Endodermal cell (in vitro differentiated cells): ENCODE measurements around the gene FKBP6. TPM values are rescaled to one million over a fixed set of nuclear protein-coding genes. Genes with fewer than 3 reads are reported as not detected.

ENCODE experiments used
- DNase-seq: peaks from one replicate; pipeline ENCODE4 v3.0.0-alpha.2; 2017
- H3K27ac ChIP-seq: 2 replicates; pipeline ENCODE4 v1.5.1; 2013; ENCODE audit warnings: mild to moderate bottlenecking, low read depth, low read length, moderate library complexity
- H3K27me3 ChIP-seq: 2 replicates; pipeline ENCODE4 v1.6.1; 2013; ENCODE audit warnings: mild to moderate bottlenecking, low read length, moderate library complexity; ENCODE audit not compliant: insufficient read depth, control insufficient read depth, poor library complexity, severe bottlenecking
- H3K36me3 ChIP-seq: 2 replicates; pipeline ENCODE4 v1.7.0; 2013; ENCODE audit warnings: mild to moderate bottlenecking, low read length, moderate library complexity; ENCODE audit not compliant: control insufficient read depth, insufficient read depth
- H3K4me1 ChIP-seq: one replicate; pipeline ENCODE4 v1.7.0; 2013; ENCODE audit warnings: low read length; ENCODE audit not compliant: control insufficient read depth, insufficient read depth
- H3K4me3 ChIP-seq: 2 replicates; pipeline ENCODE4 v1.5.1; 2013; ENCODE audit warnings: mild to moderate bottlenecking, low read length, moderate library complexity
- H3K9ac ChIP-seq: 2 replicates; pipeline ENCODE4 v1.6.1; 2013; ENCODE audit warnings: mild to moderate bottlenecking, low read length, moderate library complexity; ENCODE audit not compliant: poor library complexity, severe bottlenecking; ENCODE audit errors: extremely low read depth
- H3K9me3 ChIP-seq: 2 replicates; pipeline ENCODE4 v1.6.1; 2013; ENCODE audit warnings: mild to moderate bottlenecking, low read length, moderate library complexity; ENCODE audit not compliant: control insufficient read depth
- H3K27ac Mint-ChIP-seq: 2 replicates; pipeline ENCODE4 v1.8.0; 2020; ENCODE audit warnings: mixed read lengths
- H3K27me3 Mint-ChIP-seq: 2 replicates; pipeline ENCODE4 v1.8.0; 2021; ENCODE audit warnings: mild to moderate bottlenecking, mixed read lengths; ENCODE audit not compliant: insufficient read depth
- H3K36me3 Mint-ChIP-seq: 2 replicates; pipeline ENCODE4 v1.8.0; 2020; ENCODE audit warnings: low read depth, mixed read lengths
- H3K4me1 Mint-ChIP-seq: 2 replicates; pipeline ENCODE4 v1.8.0; 2020; ENCODE audit warnings: mixed read lengths
- H3K4me3 Mint-ChIP-seq: 2 replicates; pipeline ENCODE4 v1.8.0; 2020; ENCODE audit warnings: mild to moderate bottlenecking, moderate library complexity, mixed read lengths
- H3K9me3 Mint-ChIP-seq: 2 replicates; pipeline ENCODE4 v1.8.0; 2020; ENCODE audit warnings: mild to moderate bottlenecking, mixed read lengths
- WGBS, 2 experiments: methylation state at CpG; one replicate each; pipeline versions ENCODE4 v1.1.5 to v1.1.7; 2013; ENCODE audit warnings: missing lambda C conversion rate in 2 of 2, mixed read lengths in 1 of 2; ENCODE audit not compliant: insufficient coverage in 1 of 2, insufficient read length in 1 of 2; 5-methylcytosine and 5-hydroxymethylcytosine counted together
- total RNA-seq, 2 donors: library from RNA; stranded (reverse); fragmentation: NEBNext Ultra II Directional in 1 of 2; extraction: Animal tissue kit (Norgen Biotek cat#: 25700) in 1 of 2; gene quantifications; 2 replicates in 1 of 2; 3 replicates in 1 of 2; pipeline ENCODE4 v1.2.1, GENCODE V29; 2021
- TF ChIP-seq, protein P1 (sequence below): fragments of 200-600 bp; sonication (generic); conservative IDR thresholded peaks from 2 replicates; pipeline ENCODE4 v1.5.0; 2021; ENCODE audit warnings: antibody characterized with exemption, mild to moderate bottlenecking

Gene FKBP6
- total RNA-seq, 2 donors from 2014 or later: not detected

DNA sequence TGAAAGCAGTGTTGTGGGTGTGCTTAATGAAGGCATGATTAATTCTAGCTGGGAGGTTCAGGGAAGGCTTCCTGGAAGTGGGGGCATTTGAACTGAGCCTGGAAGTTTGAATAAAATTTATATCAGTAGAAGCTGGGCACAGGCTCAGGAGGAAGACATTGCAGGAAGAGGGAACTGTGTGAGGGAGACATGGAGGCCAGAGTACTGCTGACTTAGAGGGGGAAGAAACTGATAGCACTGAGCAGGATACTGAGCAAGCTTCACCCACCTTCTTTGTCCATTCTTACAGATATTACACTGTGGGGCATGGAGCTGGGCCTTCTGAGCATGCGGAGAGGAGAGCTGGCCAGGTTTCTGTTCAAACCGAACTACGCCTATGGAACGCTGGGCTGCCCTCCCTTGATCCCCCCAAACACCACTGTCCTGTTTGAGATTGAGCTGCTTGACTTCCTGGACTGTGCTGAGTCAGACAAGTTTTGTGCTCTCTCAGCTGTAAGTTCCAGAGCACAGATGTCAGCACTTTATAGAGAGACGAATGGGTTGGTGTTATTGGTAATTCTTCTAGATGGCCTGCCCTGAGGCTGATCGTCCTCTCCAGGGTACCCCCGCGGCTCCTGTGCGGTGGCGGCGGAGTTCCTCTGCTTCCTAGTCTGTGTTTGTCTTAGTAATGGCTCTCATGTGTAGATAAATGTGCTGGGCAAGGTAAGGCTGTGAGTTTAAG lies 2.1 kb downstream of the FKBP6 start:
- H3K27me3 Mint-ChIP-seq: no peaks in the 10 kb centered on the region
- peak overlapping the region; percentile 17 for H3K27ac Mint-ChIP-seq

DNA sequence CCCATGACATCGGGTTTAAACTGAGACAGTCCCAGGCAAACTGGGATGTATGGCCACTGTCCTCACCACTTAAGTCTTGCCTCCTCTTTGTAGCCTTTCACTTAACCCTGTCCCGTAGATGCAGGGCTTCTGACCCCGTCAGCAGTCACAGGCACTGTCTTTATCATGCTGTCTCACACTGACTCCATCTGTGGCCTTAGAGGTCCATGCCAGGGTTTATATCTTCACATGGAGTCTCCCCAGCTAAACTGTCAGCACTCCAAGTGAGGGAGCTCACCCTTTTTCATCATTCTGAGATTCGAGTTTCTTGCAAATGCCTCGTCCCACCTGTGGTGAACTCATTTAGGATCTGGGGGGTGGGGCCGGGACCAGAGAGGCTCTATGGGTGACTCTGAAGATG lies 2.8 kb downstream of the FKBP6 start:
- no peaks in the 10 kb centered on the region for H3K9me3 Mint-ChIP-seq
- Histone ChIP-seq H3K27me3 (no peaks in the 10 kb centered on the region), H3K27ac (no peak overlapping the region), H3K4me1 (no peaks in the 10 kb centered on the region), H3K9me3 (no peaks in the 10 kb centered on the region), H3K4me3 (no peak overlapping the region), H3K9ac (no peak overlapping the region), H3K36me3 (no peaks in the 10 kb centered on the region)
- no peaks in the 10 kb centered on the region for H3K36me3 Mint-ChIP-seq
- no peak overlapping the region for H3K27ac Mint-ChIP-seq
- TF ChIP-seq, protein P1, sequence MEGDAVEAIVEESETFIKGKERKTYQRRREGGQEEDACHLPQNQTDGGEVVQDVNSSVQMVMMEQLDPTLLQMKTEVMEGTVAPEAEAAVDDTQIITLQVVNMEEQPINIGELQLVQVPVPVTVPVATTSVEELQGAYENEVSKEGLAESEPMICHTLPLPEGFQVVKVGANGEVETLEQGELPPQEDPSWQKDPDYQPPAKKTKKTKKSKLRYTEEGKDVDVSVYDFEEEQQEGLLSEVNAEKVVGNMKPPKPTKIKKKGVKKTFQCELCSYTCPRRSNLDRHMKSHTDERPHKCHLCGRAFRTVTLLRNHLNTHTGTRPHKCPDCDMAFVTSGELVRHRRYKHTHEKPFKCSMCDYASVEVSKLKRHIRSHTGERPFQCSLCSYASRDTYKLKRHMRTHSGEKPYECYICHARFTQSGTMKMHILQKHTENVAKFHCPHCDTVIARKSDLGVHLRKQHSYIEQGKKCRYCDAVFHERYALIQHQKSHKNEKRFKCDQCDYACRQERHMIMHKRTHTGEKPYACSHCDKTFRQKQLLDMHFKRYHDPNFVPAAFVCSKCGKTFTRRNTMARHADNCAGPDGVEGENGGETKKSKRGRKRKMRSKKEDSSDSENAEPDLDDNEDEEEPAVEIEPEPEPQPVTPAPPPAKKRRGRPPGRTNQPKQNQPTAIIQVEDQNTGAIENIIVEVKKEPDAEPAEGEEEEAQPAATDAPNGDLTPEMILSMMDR: no peak
- no peaks in the 10 kb centered on the region for H3K4me1 Mint-ChIP-seq
- no peak overlapping the region for H3K4me3 Mint-ChIP-seq
- H3K27me3 Mint-ChIP-seq: no peaks in the 10 kb centered on the region
- WGBS, 2 experiments: 74 to 82% methylated on average over 5 to 6 of the region's 6 CpGs
- DNase-seq: no peak

More for the DNA sequence above, 2.1 kb downstream of the FKBP6 start:
- TF ChIP-seq, protein P1: no peak
- no peak for DNase-seq
- WGBS, 2 experiments: 90 to 94% methylated on average over 4 to 11 of the region's 11 CpGs
- no peaks in the 10 kb centered on the region for H3K9me3 ChIP-seq
- Mint-ChIP-seq H3K36me3 (no peaks in the 10 kb centered on the region), H3K9me3 (no peaks in the 10 kb centered on the region), H3K4me1 (no peaks in the 10 kb centered on the region), H3K4me3 (no peak overlapping the region)
- no peak overlapping the region for H3K27ac ChIP-seq
- H3K27me3 ChIP-seq: no peaks in the 10 kb centered on the region
- H3K36me3 ChIP-seq: no peaks in the 10 kb centered on the region
- H3K9ac ChIP-seq: no peak overlapping the region
- no peaks in the 10 kb centered on the region for H3K4me1 ChIP-seq
- H3K4me3 ChIP-seq: no peak overlapping the region

DNA sequence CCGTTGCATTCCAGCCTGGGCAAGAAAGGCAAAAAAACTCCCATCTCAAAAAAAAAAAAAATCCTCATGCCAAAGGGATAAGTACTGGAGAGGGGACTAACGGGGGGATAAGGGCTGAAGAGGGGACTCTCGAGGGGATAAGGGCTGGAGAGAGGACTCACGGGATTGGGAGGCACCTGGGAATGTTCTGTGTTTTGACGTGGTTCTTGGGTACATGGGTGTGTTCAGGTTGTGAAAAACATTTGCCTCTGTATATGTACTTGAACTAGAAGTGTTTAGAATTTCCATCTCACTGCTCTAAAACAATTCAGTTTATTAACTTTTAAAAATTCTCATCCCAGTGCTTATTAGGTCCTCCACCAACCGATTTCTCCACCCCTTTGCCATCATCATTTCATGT lies 4.5 kb downstream of the FKBP6 start:
- 91 to 94% methylated on average over 4 to 5 of the region's 6 CpGs for WGBS, 2 experiments
- Histone ChIP-seq H3K4me1 (no peaks in the 10 kb centered on the region), H3K9ac (no peak overlapping the region), H3K27me3 (no peaks in the 10 kb centered on the region), H3K9me3 (no peaks in the 10 kb centered on the region), H3K4me3 (no peak overlapping the region), H3K36me3 (no peaks in the 10 kb centered on the region), H3K27ac (no peak overlapping the region)
- no peaks in the 10 kb centered on the region for H3K27me3 Mint-ChIP-seq
- DNase-seq: no peak
- H3K9me3 Mint-ChIP-seq: no peaks in the 10 kb centered on the region
- TF ChIP-seq, protein P1: no peak
- no peak overlapping the region for H3K4me3 Mint-ChIP-seq
- H3K4me1 Mint-ChIP-seq: no peaks in the 10 kb centered on the region
- no peaks in the 10 kb centered on the region for H3K36me3 Mint-ChIP-seq
- H3K27ac Mint-ChIP-seq: no peak overlapping the region
